ACHN (cell line): ENCODE data around the gene PITPNM3.
"Not testable (repeated sequence)": the region's sequence is repeated elsewhere in the genome, so short reads cannot be mapped to it uniquely, and the experiment has no call there.

Source experiments
- DNase-seq: peaks from one replicate; pipeline ENCODE4 v3.0.0-alpha.2; 2015
- in situ Hi-C: cut with HindIII; loops from 2 replicates; pipeline ENCODE4 v1.10.0; 2017; ENCODE audit warnings: low sequenced_read_pairs, low pct_ligation_motif_present, low pct_unique_long_range_greater_than_20kb

The PITPNM3 gene

GRCh38 chr17:6494239-6494941 is 62.0 kb downstream of the PITPNM3 start:
- DNase-seq: peak; percentile 72
- in situ Hi-C loops: no loop called here

GRCh38 chr17:6492892-6493674 is 63.3 kb downstream of the PITPNM3 start:
- DNase-seq: no peak
- in situ Hi-C loops: no loop called here

GRCh38 chr17:6491071-6491700 is 65.2 kb downstream of the PITPNM3 start:
- in situ Hi-C loops: no loop called here
- no peak for DNase-seq

GRCh38 chr17:6489016-6489550 is 67.3 kb downstream of the PITPNM3 start:
- DNase-seq: no peak
- in situ Hi-C loops: no loop called here

- in situ Hi-C loops: no loop called here
- DNase-seq: no peak
Observed at GRCh38 chr17:6488008-6488539, 68.3 kb downstream of the PITPNM3 start.

GRCh38 chr17:6487251-6488007 is 68.9 kb downstream of the PITPNM3 start:
- in situ Hi-C loops: no loop called here
- DNase-seq: no peak

GRCh38 chr17:6485646-6486412 is 70.5 kb downstream of the PITPNM3 start:
- in situ Hi-C loops: no loop called here
- DNase-seq: no peak

GRCh38 chr17:6483507-6483906 is 72.8 kb downstream of the PITPNM3 start:
- in situ Hi-C loops: no loop called here
- no peak for DNase-seq

GRCh38 chr17:6482796-6483195 is 73.6 kb downstream of the PITPNM3 start:
- DNase-seq, in situ Hi-C loops: not testable (repeated sequence)

GRCh38 chr17:6482105-6482455 is 74.3 kb downstream of the PITPNM3 start:
- in situ Hi-C loops: no loop called here
- DNase-seq: no peak

- in situ Hi-C loops: no loop called here
- no peak for DNase-seq
Observed at GRCh38 chr17:6480303-6480675, 76.1 kb downstream of the PITPNM3 start.

GRCh38 chr17:6479622-6480302 is 76.6 kb downstream of the PITPNM3 start:
- DNase-seq: no peak
- in situ Hi-C loops: no loop called here

- in situ Hi-C loops: no loop called here
- DNase-seq: no peak
Observed at GRCh38 chr17:6478486-6478885, 77.9 kb downstream of the PITPNM3 start.

- in situ Hi-C loops: no loop called here
- no peak for DNase-seq
Observed at GRCh38 chr17:6477831-6478383, 78.4 kb downstream of the PITPNM3 start.

GRCh38 chr17:6476810-6477179 is 79.6 kb downstream of the PITPNM3 start:
- DNase-seq: no peak
- in situ Hi-C loops: no loop called here

- no peak for DNase-seq
- in situ Hi-C loops: no loop called here
Observed at GRCh38 chr17:6476076-6476809, 80.1 kb downstream of the PITPNM3 start.

GRCh38 chr17:6475411-6475810 is 80.9 kb downstream of the PITPNM3 start:
- in situ Hi-C loops: no loop called here
- DNase-seq: no peak
